HL-60 (cell line): Measurements from ENCODE around the gene KRT15.

Experiments
- CTCF ChIP-seq: IDR thresholded peaks from one replicate; pipeline ENCODE4 v1.5.1; 2011; ENCODE audit warnings: low read length, control low read depth, inconsistent platforms; ENCODE audit not compliant: insufficient read depth
- GABPA ChIP-seq: IDR thresholded peaks from 2 replicates; pipeline ENCODE4 v1.6.1; 2012; ENCODE audit warnings: low read depth
- POLR2AphosphoS5 ChIP-seq: IDR thresholded peaks from 2 replicates; pipeline ENCODE4 v1.6.1; 2012; ENCODE audit warnings: low read depth
- REST ChIP-seq: IDR thresholded peaks from 2 replicates; pipeline ENCODE4 v1.6.1; 2012; ENCODE audit warnings: low read depth; ENCODE audit not compliant: insufficient replicate concordance

- TF ChIP-seq CTCF (no peak), REST (no peak), POLR2AphosphoS5 (no peak), GABPA (no peak)
Measured at GRCh38 chr17:41512546-41513167, 6.0 kb downstream of the KRT15 start.
